HCT116 (cell line): ENCODE results near the gene MEIS2. TPM values are rescaled to one million over a fixed set of nuclear protein-coding genes. Genes with fewer than 3 reads are reported as not detected.

Source experiments
- ATAC-seq: fragments of 200-7000 bp; cut with Tn5 transposase; 2 replicates; pipeline ENCODE4 v1.9.1; 2020; ENCODE audit warnings: mild to moderate bottlenecking, moderate library complexity
- BruUV-seq: library from RNA; stranded (reverse); fragments of 400-500 nt; replicated peaks from 2 replicates; lab custom pipeline; 2021; lab: Mats Ljungman, UMichigan
- CTCF ChIA-PET: fragments of 300-600 bp; sonication (Branson Sonifier 250); formaldehyde crosslinking; loops from one replicate; lab custom pipeline; 2021; ENCODE audit warnings: antibody characterized with exemption; lab: Charles Lee
- POLR2A ChIA-PET: fragments of 300-600, 350-600 bp; sonication (Branson Sonifier 250); formaldehyde crosslinking; loops from one replicate; lab custom pipeline; 2021; ENCODE audit warnings: antibody characterized with exemption; lab: Charles Lee
- RAD21 ChIA-PET, 2 experiments: fragments of 300-600 bp; sonication (Branson Sonifier 250); formaldehyde crosslinking; loops; one replicate each; lab custom pipeline; 2023; ENCODE audit warnings: low total read pairs in 2 of 2; ENCODE audit not compliant: uncharacterized antibody in 2 of 2, unreplicated experiment in 2 of 2, low non-redundant PET in 1 of 2; lab: Charles Lee
- DNase-seq: peaks from one replicate; pipeline ENCODE4 v3.0.0-alpha.2; 2010; ENCODE audit warnings: low read depth, low spot score
- H2AFZ ChIP-seq: fragments of 200-600 bp; shearing (Covaris generic), sonication (generic); 2 replicates; pipeline ENCODE4 v1.6.1; 2017; ENCODE audit warnings: low read depth, mixed run types, mixed read lengths, antibody characterized with exemption, low read length; ENCODE audit not compliant: poor library complexity, severe bottlenecking
- H3K27ac ChIP-seq: 2 replicates; pipeline ENCODE4 v1.5.1; 2012; ENCODE audit warnings: low read depth, low read length
- H3K27me3 ChIP-seq: fragments of 200-600 bp; sonication (generic); 2 replicates; pipeline ENCODE4 v1.6.1; 2016; ENCODE audit warnings: mixed run types, low read length, mixed read lengths; ENCODE audit not compliant: insufficient read depth
- H3K36me3 ChIP-seq, 2 experiments: fragments of 200-500 bp in 1 of 2; fragments of 200-600 bp in 1 of 2; sonication (Bioruptor generic) in 1 of 2; sonication (generic) in 1 of 2; 2 replicates each; pipeline versions ENCODE4 v1.5.1 to v1.6.1; 2014 to 2016; ENCODE audit warnings: low read length in 2 of 2, inconsistent platforms in 1 of 2, mixed read lengths in 1 of 2, mixed run types in 1 of 2; ENCODE audit not compliant: insufficient read depth in 2 of 2, control insufficient read depth in 1 of 2
- H3K4me1 ChIP-seq, 2 experiments: fragments of 200-600 bp in 1 of 2; sonication (generic) in 1 of 2; 2 replicates each; pipeline versions ENCODE4 v1.5.1 to v1.6.1; 2012 to 2017; ENCODE audit warnings: low read length in 2 of 2, inconsistent platforms in 1 of 2, mild to moderate bottlenecking in 1 of 2, mixed read lengths in 1 of 2, mixed run types in 1 of 2, moderate library complexity in 1 of 2; ENCODE audit not compliant: insufficient read depth in 2 of 2, control insufficient read depth in 1 of 2
- H3K4me2 ChIP-seq: fragments of 200-600 bp; sonication (generic); 2 replicates; pipeline ENCODE4 v1.6.1; 2017; ENCODE audit warnings: mixed run types, low read length, mixed read lengths
- H3K4me3 ChIP-seq, 2 experiments: fragments of 200-600 bp in 1 of 2; sonication (generic) in 1 of 2; replicated peaks in 1 of 2; 2 replicates each; pipeline ENCODE4 v1.5.1; 2011 to 2016; ENCODE audit warnings: low read length in 2 of 2, control low read depth in 1 of 2, low read depth in 1 of 2, mild to moderate bottlenecking in 1 of 2, mixed read lengths in 1 of 2, mixed run types in 1 of 2
- H3K79me2 ChIP-seq: fragments of 200-600 bp; sonication (generic); 2 replicates; pipeline ENCODE4 v1.6.1; 2017; ENCODE audit warnings: mild to moderate bottlenecking, mixed run types, low read length, moderate library complexity, mixed read lengths; ENCODE audit not compliant: insufficient read depth
- H3K9ac ChIP-seq: fragments of 200-600 bp; sonication (generic); 2 replicates; pipeline ENCODE4 v1.6.1; 2016; ENCODE audit warnings: low read length, mixed read lengths
- H3K9me2 ChIP-seq: fragments of 200-600 bp; sonication (generic), shearing (Covaris generic); 2 replicates; pipeline ENCODE4 v1.6.1; 2017; ENCODE audit warnings: mixed run types, mild to moderate bottlenecking, moderate library complexity; ENCODE audit not compliant: insufficient read depth
- H3K9me3 ChIP-seq, 2 experiments: fragments of 200-500 bp in 1 of 2; fragments of 200-600 bp in 1 of 2; sonication (Bioruptor generic) in 1 of 2; sonication (generic) in 1 of 2; 2 replicates each; pipeline ENCODE4 v1.6.1; 2014 to 2017; ENCODE audit warnings: low read length in 2 of 2, mixed read lengths in 2 of 2, inconsistent platforms in 1 of 2, low read depth in 1 of 2, mild to moderate bottlenecking in 1 of 2, mixed run types in 1 of 2, moderate library complexity in 1 of 2; ENCODE audit not compliant: control insufficient read depth in 1 of 2, insufficient read depth in 1 of 2
- H4K20me1 ChIP-seq: fragments of 200-600 bp; sonication (generic), shearing (Covaris generic); 2 replicates; pipeline ENCODE4 v1.6.1; 2017; ENCODE audit warnings: mixed run types, mild to moderate bottlenecking, moderate library complexity; ENCODE audit not compliant: insufficient read depth
- ELF1 ChIP-seq: IDR thresholded peaks from 2 replicates; pipeline ENCODE4 v1.6.1; 2012; ENCODE audit warnings: low read depth, borderline replicate concordance
- EZH2 ChIP-seq: fragments of 200-600 bp; sonication (generic); IDR thresholded peaks from 2 replicates; pipeline ENCODE4 v1.6.1; 2017; ENCODE audit warnings: antibody characterized with exemption, mixed run types
- EZH2phosphoT487 ChIP-seq: fragments of 200-600 bp; IDR thresholded peaks from 2 replicates; pipeline ENCODE4 v1.6.1; 2018; ENCODE audit warnings: antibody characterized with exemption, borderline replicate concordance
- FOSL1 ChIP-seq: IDR thresholded peaks from 2 replicates; pipeline ENCODE4 v1.6.1; 2012; ENCODE audit warnings: low read depth
- JUND ChIP-seq: IDR thresholded peaks from 2 replicates; pipeline ENCODE4 v1.6.1; 2012
- MAX ChIP-seq: IDR thresholded peaks from 2 replicates; pipeline ENCODE4 v1.6.1; 2012
- POLR2AphosphoS5 ChIP-seq: IDR thresholded peaks from 2 replicates; pipeline ENCODE4 v1.6.1; 2011; ENCODE audit warnings: mild to moderate bottlenecking, low read depth, low read length, moderate library complexity
- RAD21 ChIP-seq: IDR thresholded peaks from 2 replicates; pipeline ENCODE4 v1.6.1; 2012; ENCODE audit warnings: low read depth, mild to moderate bottlenecking
- SIN3A ChIP-seq: IDR thresholded peaks from 2 replicates; pipeline ENCODE4 v1.6.1; 2012; ENCODE audit warnings: low read depth
- SP1 ChIP-seq: IDR thresholded peaks from 2 replicates; pipeline ENCODE4 v1.6.1; 2012; ENCODE audit warnings: low read depth
- SRF ChIP-seq: IDR thresholded peaks from 2 replicates; pipeline ENCODE4 v1.6.1; 2012; ENCODE audit warnings: low read depth
- TCF7L2 ChIP-seq: IDR thresholded peaks from 2 replicates; pipeline ENCODE4 v1.7.0; 2011; ENCODE audit warnings: borderline replicate concordance, inconsistent platforms; ENCODE audit not compliant: insufficient read depth, insufficient read length; ENCODE audit errors: extremely low read depth
- YY1 ChIP-seq: IDR thresholded peaks from 2 replicates; pipeline ENCODE4 v1.6.1; 2011; ENCODE audit warnings: low read length, low read depth, moderate library complexity, mild to moderate bottlenecking; ENCODE audit not compliant: insufficient replicate concordance; ENCODE audit errors: extremely low read depth
- ZBTB33 ChIP-seq: IDR thresholded peaks from 2 replicates; pipeline ENCODE4 v1.6.1; 2011; ENCODE audit warnings: mild to moderate bottlenecking, low read length, moderate library complexity; ENCODE audit not compliant: insufficient replicate concordance; ENCODE audit errors: extremely low read depth
- ZNF274 ChIP-seq: fragments of 200-500 bp; sonication (Bioruptor generic); IDR thresholded peaks from 2 replicates; pipeline ENCODE4 v1.6.1; 2014; ENCODE audit warnings: mild to moderate bottlenecking, low read depth, low read length, inconsistent platforms
- intact Hi-C: fragments of 100-400 bp; cut with micrococcal nuclease; formaldehyde crosslinking; loops from 2 replicates; pipeline ENCODE4 v1.10.0; 2022
- total RNA-seq: library from RNA; stranded (reverse); gene quantifications from one replicate; pipeline ENCODE4 v1.2.1, GENCODE V29; 2021; ENCODE audit not compliant: unreplicated experiment
- TF ChIP-seq, protein P1 (sequence below), 3 experiments: fragments of 200-600 bp in 1 of 3; sonication (generic) in 1 of 3; IDR thresholded peaks in 2 of 3; conservative IDR thresholded peaks in 1 of 3; 2 replicates each; pipeline ENCODE4 v1.5.1; 2012 to 2017; ENCODE audit warnings: low read depth in 2 of 3, low read length in 2 of 3, antibody characterized with exemption in 1 of 3, borderline replicate concordance in 1 of 3, control low read depth in 1 of 3, mild to moderate bottlenecking in 1 of 3, mixed read lengths in 1 of 3, mixed run types in 1 of 3, moderate library complexity in 1 of 3; ENCODE audit not compliant: insufficient read depth in 1 of 3
- TF ChIP-seq, protein P2 (sequence below): IDR thresholded peaks from 2 replicates; pipeline ENCODE4 v1.6.1; 2012; ENCODE audit warnings: low read depth

Gene MEIS2
- total RNA-seq, 1 experiment from 2014 or later, result 11.5 TPM

GRCh38 chr15:37125143-37125542 is 24.8 kb upstream of the MEIS2 start (continued):
- TF ChIP-seq, protein P1, sequence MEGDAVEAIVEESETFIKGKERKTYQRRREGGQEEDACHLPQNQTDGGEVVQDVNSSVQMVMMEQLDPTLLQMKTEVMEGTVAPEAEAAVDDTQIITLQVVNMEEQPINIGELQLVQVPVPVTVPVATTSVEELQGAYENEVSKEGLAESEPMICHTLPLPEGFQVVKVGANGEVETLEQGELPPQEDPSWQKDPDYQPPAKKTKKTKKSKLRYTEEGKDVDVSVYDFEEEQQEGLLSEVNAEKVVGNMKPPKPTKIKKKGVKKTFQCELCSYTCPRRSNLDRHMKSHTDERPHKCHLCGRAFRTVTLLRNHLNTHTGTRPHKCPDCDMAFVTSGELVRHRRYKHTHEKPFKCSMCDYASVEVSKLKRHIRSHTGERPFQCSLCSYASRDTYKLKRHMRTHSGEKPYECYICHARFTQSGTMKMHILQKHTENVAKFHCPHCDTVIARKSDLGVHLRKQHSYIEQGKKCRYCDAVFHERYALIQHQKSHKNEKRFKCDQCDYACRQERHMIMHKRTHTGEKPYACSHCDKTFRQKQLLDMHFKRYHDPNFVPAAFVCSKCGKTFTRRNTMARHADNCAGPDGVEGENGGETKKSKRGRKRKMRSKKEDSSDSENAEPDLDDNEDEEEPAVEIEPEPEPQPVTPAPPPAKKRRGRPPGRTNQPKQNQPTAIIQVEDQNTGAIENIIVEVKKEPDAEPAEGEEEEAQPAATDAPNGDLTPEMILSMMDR (IDR thresholded peaks at IDR 0.05 in 2 of 3, conservative IDR thresholded peaks at IDR 0.05 in 1 of 3; ENCODE audit: borderline replicate concordance in 1 of 3, insufficient read depth in 1 of 3, low read depth in 2 of 3, low read length in 2 of 3), result no peak
- no peak for TF ChIP-seq ZNF274
- TF ChIP-seq SRF, result no peak
- TF ChIP-seq, protein P2, sequence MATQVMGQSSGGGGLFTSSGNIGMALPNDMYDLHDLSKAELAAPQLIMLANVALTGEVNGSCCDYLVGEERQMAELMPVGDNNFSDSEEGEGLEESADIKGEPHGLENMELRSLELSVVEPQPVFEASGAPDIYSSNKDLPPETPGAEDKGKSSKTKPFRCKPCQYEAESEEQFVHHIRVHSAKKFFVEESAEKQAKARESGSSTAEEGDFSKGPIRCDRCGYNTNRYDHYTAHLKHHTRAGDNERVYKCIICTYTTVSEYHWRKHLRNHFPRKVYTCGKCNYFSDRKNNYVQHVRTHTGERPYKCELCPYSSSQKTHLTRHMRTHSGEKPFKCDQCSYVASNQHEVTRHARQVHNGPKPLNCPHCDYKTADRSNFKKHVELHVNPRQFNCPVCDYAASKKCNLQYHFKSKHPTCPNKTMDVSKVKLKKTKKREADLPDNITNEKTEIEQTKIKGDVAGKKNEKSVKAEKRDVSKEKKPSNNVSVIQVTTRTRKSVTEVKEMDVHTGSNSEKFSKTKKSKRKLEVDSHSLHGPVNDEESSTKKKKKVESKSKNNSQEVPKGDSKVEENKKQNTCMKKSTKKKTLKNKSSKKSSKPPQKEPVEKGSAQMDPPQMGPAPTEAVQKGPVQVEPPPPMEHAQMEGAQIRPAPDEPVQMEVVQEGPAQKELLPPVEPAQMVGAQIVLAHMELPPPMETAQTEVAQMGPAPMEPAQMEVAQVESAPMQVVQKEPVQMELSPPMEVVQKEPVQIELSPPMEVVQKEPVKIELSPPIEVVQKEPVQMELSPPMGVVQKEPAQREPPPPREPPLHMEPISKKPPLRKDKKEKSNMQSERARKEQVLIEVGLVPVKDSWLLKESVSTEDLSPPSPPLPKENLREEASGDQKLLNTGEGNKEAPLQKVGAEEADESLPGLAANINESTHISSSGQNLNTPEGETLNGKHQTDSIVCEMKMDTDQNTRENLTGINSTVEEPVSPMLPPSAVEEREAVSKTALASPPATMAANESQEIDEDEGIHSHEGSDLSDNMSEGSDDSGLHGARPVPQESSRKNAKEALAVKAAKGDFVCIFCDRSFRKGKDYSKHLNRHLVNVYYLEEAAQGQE, result no peak
- TF ChIP-seq SIN3A, result no peak
- TF ChIP-seq YY1, result no peak
- no peak for TF ChIP-seq MAX

- Histone ChIP-seq H3K4me2 (no peak overlapping the region), H3K4me1 (no peaks in the 10 kb centered on the region), H3K9me2 (no peaks in the 10 kb centered on the region), H3K9me3 (no peaks in the 10 kb centered on the region), H3K4me3 (no peak overlapping the region), H3K27ac (no peak overlapping the region), H3K79me2 (no peaks in the 10 kb centered on the region), H3K36me3 (no peaks in the 10 kb centered on the region), H4K20me1 (no peaks in the 10 kb centered on the region), H3K9ac (no peak overlapping the region), H3K27me3 (no peaks in the 10 kb centered on the region), H2AFZ (no peak overlapping the region)
- ChIA-PET POLR2A (no interaction called here), RAD21 (no interaction called here), CTCF (interaction anchor here (1.1 to 1.3 kb wide), 3 partner anchors 8 to 1373 kb away, joined by 3 read pairs; no protein-coding TSS in a partner anchor)
- no TSS peak for BruUV-seq
- intact Hi-C loops, result loop anchor here (10.0 kb wide), 1 partner anchor 1840 kb away; no protein-coding TSS in a partner anchor
- ATAC-seq, result no peak
- no peak for DNase-seq
- no peak for TF ChIP-seq EZH2
- TF ChIP-seq EZH2phosphoT487, result no peak
- TF ChIP-seq FOSL1, result no peak
- TF ChIP-seq SP1, result no peak
- no peak for TF ChIP-seq JUND
- no peak for TF ChIP-seq YY1
- no peak for TF ChIP-seq SIN3A
- no peak for TF ChIP-seq MAX
- TF ChIP-seq TCF7L2, result no peak
- no peak for TF ChIP-seq ELF1
- no peak for TF ChIP-seq ZBTB33
- TF ChIP-seq RAD21, result no peak
- TF ChIP-seq ZNF274, result no peak
- TF ChIP-seq POLR2AphosphoS5, result no peak
Observed at GRCh38 chr15:37124331-37124730, 24.0 kb upstream of the MEIS2 start.
